ENCODE results near the gene CNGA3. TPM values are rescaled to one million over a fixed set of nuclear protein-coding genes. Genes with fewer than 3 reads are reported as not detected.
"Not testable (repeated sequence)": the region's sequence is repeated elsewhere in the genome, so short reads cannot be mapped to it uniquely, and the experiment has no call there.

The CNGA3 gene
- total RNA-seq, 1 donor from 2014 or later, result not detected

DNA sequence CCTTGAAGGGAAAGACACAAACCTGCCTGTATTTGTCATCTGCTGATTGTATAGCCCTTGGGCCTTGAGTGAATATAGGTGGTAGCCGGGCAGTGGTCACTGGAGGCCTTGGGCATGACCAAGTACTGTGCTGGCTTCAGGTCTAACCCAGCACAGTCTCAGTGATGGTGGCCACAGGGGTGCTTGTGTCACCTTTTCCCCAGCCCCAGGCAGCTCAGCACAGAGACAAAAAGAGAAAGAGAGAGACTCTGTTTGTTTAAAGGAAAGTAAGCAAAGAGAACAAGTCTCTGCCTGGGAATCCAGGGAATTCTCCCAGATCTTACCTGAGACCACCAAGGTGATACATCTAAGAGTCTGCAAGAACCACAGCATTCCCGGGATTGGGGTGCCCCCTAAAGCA lies 59.0 kb downstream of the CNGA3 start:
- Mint-ChIP-seq H3K9me3 (no peaks in the 10 kb centered on the region), H3K4me3 (no peak overlapping the region), H3K27me3 (peaks cover 14% of the 10 kb centered on the region), H3K36me3 (ENCODE audit: low read depth) (no peaks in the 10 kb centered on the region), H3K4me1 (no peaks in the 10 kb centered on the region), H3K27ac (no peak overlapping the region)
- TF ChIP-seq, protein P1, sequence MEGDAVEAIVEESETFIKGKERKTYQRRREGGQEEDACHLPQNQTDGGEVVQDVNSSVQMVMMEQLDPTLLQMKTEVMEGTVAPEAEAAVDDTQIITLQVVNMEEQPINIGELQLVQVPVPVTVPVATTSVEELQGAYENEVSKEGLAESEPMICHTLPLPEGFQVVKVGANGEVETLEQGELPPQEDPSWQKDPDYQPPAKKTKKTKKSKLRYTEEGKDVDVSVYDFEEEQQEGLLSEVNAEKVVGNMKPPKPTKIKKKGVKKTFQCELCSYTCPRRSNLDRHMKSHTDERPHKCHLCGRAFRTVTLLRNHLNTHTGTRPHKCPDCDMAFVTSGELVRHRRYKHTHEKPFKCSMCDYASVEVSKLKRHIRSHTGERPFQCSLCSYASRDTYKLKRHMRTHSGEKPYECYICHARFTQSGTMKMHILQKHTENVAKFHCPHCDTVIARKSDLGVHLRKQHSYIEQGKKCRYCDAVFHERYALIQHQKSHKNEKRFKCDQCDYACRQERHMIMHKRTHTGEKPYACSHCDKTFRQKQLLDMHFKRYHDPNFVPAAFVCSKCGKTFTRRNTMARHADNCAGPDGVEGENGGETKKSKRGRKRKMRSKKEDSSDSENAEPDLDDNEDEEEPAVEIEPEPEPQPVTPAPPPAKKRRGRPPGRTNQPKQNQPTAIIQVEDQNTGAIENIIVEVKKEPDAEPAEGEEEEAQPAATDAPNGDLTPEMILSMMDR (IDR thresholded peaks at IDR 0.05), result no peak
- DNase-seq, result no peak
- ChIA-PET POLR2A (no interaction called here), CTCF (no interaction called here)
- ATAC-seq (ENCODE audit: low read depth), result no peak
- intact Hi-C loops (cut with micrococcal nuclease), result no loop called here

DNA sequence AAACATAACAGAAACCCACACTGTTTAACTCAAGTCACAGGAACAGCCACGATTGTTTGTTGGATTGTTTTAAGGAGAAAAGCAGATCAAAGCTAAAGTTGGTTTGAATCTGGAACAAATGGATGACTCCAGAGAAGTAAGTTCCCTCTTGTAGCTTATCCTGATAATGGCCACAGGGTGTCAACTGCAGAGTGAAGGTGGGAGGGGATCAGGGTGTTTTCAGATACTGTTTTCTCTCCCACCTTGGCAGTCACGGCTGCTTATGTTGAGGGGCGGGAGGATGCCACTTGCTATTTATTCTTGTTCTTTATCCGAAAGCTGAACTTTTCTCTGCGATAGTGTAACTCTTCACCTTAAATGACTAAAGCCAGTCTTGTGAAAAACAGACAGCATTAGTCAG lies 61.9 kb downstream of the CNGA3 start:
- Mint-ChIP-seq H3K27me3 (no peaks in the 10 kb centered on the region), H3K4me3 (no peak overlapping the region), H3K4me1 (no peaks in the 10 kb centered on the region), H3K36me3 (ENCODE audit: low read depth) (no peaks in the 10 kb centered on the region), H3K9me3 (no peaks in the 10 kb centered on the region), H3K27ac (no peak overlapping the region)
- TF ChIP-seq, protein P1 (IDR thresholded peaks at IDR 0.05), result no peak
- intact Hi-C loops (cut with micrococcal nuclease), result no loop called here
- POLR2A ChIA-PET, result no interaction called here
- ATAC-seq (ENCODE audit: low read depth), result no peak
- DNase-seq, result no peak
- CTCF ChIA-PET, result no interaction called here

DNA sequence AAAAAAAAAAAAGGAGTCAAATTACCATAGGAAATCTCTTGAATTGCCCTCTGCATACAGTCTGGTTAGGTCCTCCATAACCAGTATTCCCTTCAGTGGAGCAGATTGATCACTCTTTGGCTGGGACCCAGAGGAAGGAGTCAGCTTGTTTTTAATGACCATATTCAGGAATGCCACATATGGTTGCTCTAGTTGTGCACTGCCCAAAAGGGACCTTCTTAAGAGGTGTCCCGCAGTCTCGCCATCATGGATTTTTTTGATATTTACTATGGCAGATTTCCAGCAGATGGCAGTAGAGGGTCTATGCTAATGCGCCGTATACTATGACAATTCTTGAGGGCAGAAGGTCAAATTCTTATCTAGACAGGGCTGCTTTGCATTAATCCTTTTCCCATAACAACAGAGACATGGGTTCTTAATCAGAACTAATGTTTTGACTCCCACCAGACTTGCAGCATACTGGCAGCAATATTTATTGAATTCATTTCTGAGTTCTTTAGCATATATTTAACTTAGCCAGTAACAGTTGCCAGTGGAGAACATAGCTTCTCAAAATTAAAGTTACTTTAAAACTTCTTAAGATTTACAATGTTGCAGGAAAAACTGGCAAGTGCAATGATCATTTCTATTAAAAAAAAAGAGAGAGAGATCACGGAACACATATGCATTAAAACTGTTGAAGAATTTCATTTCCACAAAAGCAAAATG lies 66.6 kb downstream of the CNGA3 start:
- Mint-ChIP-seq H3K4me3 (no peak overlapping the region), H3K27me3 (peaks cover 2% of the 10 kb centered on the region), H3K4me1 (no peaks in the 10 kb centered on the region), H3K9me3 (no peaks in the 10 kb centered on the region), H3K27ac (no peak overlapping the region), H3K36me3 (ENCODE audit: low read depth) (no peaks in the 10 kb centered on the region)
- ATAC-seq (ENCODE audit: low read depth) (peak; percentile 86), DNase-seq (no peak)
- CTCF ChIA-PET, result interaction anchor here (0.6 to 4.2 kb wide), 15 partner anchors 8 to 653 kb away, joined by 3 to 29 read pairs (median 5); no protein-coding TSS in a partner anchor
- TF ChIP-seq, protein P1 (IDR thresholded peaks at IDR 0.05), result no peak
- intact Hi-C loops (cut with micrococcal nuclease), result loop anchor here (1.0 to 5.0 kb wide), 10 partner anchors 32 to 653 kb away; partner anchors contain the start of genes COA5, INPP4A and UNC50
- POLR2A ChIA-PET, result no interaction called here

DNA sequence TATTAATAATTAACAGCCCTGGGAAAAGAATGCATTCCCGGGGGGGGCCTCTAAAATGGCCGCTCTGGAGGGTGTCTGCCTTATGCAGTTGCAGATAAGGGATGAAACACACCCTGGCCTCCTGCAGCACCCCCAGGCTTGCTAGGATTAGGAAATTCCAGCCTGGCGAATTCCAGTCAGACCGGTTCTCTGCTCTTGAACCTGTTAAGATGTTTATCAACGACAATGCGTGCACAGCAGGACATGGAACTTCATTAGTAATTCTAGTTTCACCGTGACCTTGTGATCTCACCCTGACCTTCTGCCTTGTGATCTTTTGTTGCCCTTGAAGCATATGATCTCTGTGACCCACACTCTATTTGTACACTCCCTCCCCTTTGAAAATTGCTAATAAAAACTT lies 68.0 kb downstream of the CNGA3 start:
- H3K4me3 Mint-ChIP-seq; H3K36me3 Mint-ChIP-seq (ENCODE audit: low read depth); H3K4me1 Mint-ChIP-seq; H3K27ac Mint-ChIP-seq; H3K9me3 Mint-ChIP-seq; DNase-seq; ATAC-seq (ENCODE audit: low read depth); H3K27me3 Mint-ChIP-seq; POLR2A ChIA-PET: not testable (repeated sequence)
- intact Hi-C loops (cut with micrococcal nuclease), result loop anchor here (5.0 kb wide), 1 partner anchor 143 kb away; no protein-coding TSS in a partner anchor
- CTCF ChIA-PET, result interaction anchor here (1.3 to 4.2 kb wide), 3 partner anchors 155 to 652 kb away, joined by 3 to 29 read pairs (median 4); no protein-coding TSS in a partner anchor

DNA sequence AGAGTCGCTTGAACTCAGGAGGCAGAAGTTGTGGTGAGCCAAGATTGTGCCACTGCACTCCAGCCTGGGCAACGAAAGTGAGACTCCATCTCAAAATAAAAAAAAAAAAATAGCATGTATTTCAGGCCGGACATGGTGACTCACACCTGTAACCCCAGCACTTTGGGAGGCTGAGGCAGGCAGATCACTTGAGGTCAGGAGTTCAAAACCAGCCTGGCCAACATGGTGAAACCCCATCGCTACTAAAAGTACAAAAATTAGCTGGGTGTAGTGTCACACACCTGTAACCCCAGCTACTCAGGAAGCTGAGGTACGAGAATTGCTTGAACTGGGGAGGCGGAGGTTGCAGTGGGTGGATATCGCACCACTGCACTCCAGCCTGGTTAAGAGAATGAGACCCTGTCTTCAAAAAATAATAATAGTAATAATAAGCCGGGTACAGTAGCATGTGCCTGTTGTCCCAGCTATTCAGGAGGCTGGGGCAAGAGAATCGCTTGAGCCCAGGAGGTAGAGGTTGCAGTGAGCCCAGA lies 69.5 kb downstream of the CNGA3 start:
- ATAC-seq (ENCODE audit: low read depth); H3K4me1 Mint-ChIP-seq; POLR2A ChIA-PET; DNase-seq; H3K9me3 Mint-ChIP-seq; intact Hi-C loops (cut with micrococcal nuclease); H3K4me3 Mint-ChIP-seq; H3K27me3 Mint-ChIP-seq; H3K36me3 Mint-ChIP-seq (ENCODE audit: low read depth); H3K27ac Mint-ChIP-seq: not testable (repeated sequence)
- CTCF ChIA-PET, result interaction anchor here (1.3 kb wide), 1 partner anchor 153 kb away, joined by 3 read pairs; no protein-coding TSS in a partner anchor

DNA sequence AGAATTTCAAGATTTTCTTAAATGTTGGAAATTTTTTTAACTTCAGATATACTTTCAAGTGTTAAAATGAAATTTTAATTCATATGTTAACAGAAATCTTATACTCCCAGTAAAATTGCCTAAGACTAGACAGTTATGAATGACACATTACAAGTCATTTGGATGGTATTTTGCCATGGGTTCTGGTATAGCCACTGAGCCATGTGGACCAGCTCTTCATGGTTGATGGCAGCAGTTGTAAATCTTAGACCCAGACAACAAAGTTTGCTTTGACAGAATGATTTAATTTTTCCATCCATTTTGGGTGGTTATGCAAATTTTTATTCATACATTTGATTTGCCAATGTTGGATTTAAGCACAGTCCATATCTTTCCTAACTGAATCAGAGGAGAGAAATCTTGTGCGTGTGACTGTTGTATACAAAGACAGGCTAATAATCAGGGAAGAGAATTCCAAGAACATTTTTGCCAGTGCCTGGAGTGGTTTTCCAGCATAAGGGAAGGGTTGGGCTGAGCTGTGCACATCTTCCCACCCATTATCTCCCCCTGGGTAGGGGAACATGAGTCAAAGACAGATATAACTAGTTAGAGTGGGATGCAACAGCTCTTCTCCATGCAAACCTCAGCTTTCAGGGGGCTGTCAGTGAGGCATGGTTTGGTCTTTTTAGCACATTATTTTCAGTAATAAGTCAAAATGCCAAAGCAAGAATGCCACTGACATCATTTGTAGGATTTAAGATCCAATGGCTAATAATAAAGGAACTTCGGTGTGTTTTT lies 70.3 kb downstream of the CNGA3 start:
- no peak for DNase-seq
- Mint-ChIP-seq H3K4me1 (no peaks in the 10 kb centered on the region), H3K4me3 (no peak overlapping the region), H3K9me3 (peaks cover 4% of the 10 kb centered on the region), H3K27me3 (peaks cover 7% of the 10 kb centered on the region), H3K27ac (no peak overlapping the region), H3K36me3 (ENCODE audit: low read depth) (no peaks in the 10 kb centered on the region)
- ChIA-PET CTCF (no interaction called here), POLR2A (no interaction called here)
- no peak for ATAC-seq (ENCODE audit: low read depth)
- intact Hi-C loops (cut with micrococcal nuclease), result no loop called here
- TF ChIP-seq, protein P1 (IDR thresholded peaks at IDR 0.05), result no peak

All from activated B cell treated with CpG ODN at 0.5 μM for 24 hours (primary cell).